T-helper 17 cell (primary cell): ENCODE results near the gene ZSCAN5A. TPM values are rescaled to one million over a fixed set of nuclear protein-coding genes. Genes with fewer than 3 reads are reported as not detected.
"Not testable (repeated sequence)": the region's sequence is repeated elsewhere in the genome, so short reads cannot be mapped to it uniquely, and the experiment has no call there.

ENCODE experiments used
- ATAC-seq: fragments of 150-1000 bp; cut with Tn5 transposase; 2 replicates; pipeline ENCODE4 v1.10.0; 2021; ENCODE audit warnings: mild to moderate bottlenecking, moderate library complexity
- DNase-seq, 3 donors: peaks; one replicate each; pipeline versions ENCODE4 v3.0.0 to v3.0.0-alpha.2; 2020 to 2021
- H3K9me3 ChIP-seq: one replicate; pipeline ENCODE4 v1.7.0; 2013; ENCODE audit warnings: low read length, mild to moderate bottlenecking; ENCODE audit not compliant: control insufficient read depth, poor library complexity, severe bottlenecking
- H3K27ac Mint-ChIP-seq: one replicate; pipeline ENCODE4 v1.8.0; 2022; ENCODE audit warnings: mild to moderate bottlenecking, moderate library complexity, mixed read lengths
- H3K27me3 Mint-ChIP-seq: one replicate; pipeline ENCODE4 v1.8.0; 2022; ENCODE audit warnings: mixed read lengths
- H3K36me3 Mint-ChIP-seq: one replicate; pipeline ENCODE4 v1.8.0; 2022; ENCODE audit warnings: low read depth, mixed read lengths
- H3K4me1 Mint-ChIP-seq: one replicate; pipeline ENCODE4 v1.8.0; 2022; ENCODE audit warnings: mild to moderate bottlenecking, mixed read lengths
- H3K4me3 Mint-ChIP-seq: one replicate; pipeline ENCODE4 v1.8.0; 2022; ENCODE audit warnings: mild to moderate bottlenecking, moderate library complexity, mixed read lengths
- total RNA-seq, 4 donors: library from RNA in 2 of 4; stranded (reverse) in 2 of 4; gene quantifications; one replicate each; pipeline ENCODE4 v1.2.3 and lab custom pipeline; 2022 to 2026

ZSCAN5A gene, protein sequence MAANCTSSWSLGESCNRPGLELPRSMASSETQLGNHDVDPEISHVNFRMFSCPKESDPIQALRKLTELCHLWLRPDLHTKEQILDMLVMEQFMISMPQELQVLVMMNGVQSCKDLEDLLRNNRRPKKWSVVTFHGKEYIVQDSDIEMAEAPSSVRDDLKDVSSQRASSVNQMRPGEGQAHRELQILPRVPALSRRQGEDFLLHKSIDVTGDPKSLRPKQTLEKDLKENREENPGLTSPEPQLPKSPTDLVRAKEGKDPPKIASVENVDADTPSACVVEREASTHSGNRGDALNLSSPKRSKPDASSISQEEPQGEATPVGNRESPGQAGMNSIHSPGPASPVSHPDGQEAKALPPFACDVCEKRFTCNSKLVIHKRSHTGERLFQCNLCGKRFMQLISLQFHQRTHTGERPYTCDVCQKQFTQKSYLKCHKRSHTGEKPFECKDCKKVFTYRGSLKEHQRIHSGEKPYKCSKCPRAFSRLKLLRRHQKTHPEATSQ
- total RNA-seq (10 to 100 TPM in 1 of 2 donors, 1 to 10 TPM in 1; 9.1 to 11.1 TPM), total RNA-seq (lab: John Stamatoyannopoulos, UW) (4.7 to 7.0 reads per million in 2 donors)

- no peaks in the 10 kb centered on the region for H3K9me3 ChIP-seq
- Mint-ChIP-seq H3K27me3 (no peaks in the 10 kb centered on the region), H3K4me3 (peak within 1 kb of the TSS; percentile 93), H3K27ac (peak within 1 kb of the TSS; percentile 97), H3K36me3 (no peaks in the 10 kb centered on the region), H3K4me1 (peaks cover 15% of the 10 kb centered on the region)
- DNase-seq (peak; percentile 94 to 96 (median 96)), ATAC-seq (peak; percentile 83)
Observed at GRCh38 chr19:56314381-56315076, at the start of gene ZSCAN5A. Gene ZSCAN5A, minus strand, starts transcription at chr19:56314839. Its CDS starts 89,793 bp downstream, at chr19:56225046.

DNA sequence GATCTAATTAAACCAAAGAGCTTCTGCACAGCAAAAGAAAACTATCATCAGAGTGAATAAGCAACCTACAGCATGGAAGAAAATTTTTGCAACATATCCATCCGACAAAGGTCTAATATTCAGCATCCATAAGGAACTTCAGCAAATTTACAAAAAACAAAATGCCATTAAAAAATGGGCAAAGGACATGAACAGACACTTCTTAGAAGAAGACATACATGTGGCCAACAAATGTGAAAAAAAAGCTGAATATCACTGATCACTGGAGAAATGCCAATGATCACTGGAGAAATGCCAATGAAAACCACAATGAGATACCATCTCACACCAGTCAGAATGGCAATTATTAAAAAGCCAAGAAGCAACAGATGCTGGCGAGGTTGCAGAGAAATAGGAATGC is 46.2 kb upstream of the ZSCAN5A start:
- no peaks in the 10 kb centered on the region for H3K27me3 Mint-ChIP-seq
- peaks cover 7% of the 10 kb centered on the region for H3K36me3 Mint-ChIP-seq
- no peak overlapping the region for H3K4me3 Mint-ChIP-seq
- ATAC-seq (no peak), DNase-seq (no peak)
- no peak overlapping the region for H3K27ac Mint-ChIP-seq
- peaks cover 8% of the 10 kb centered on the region for H3K9me3 ChIP-seq
- H3K4me1 Mint-ChIP-seq: no peaks in the 10 kb centered on the region

DNA sequence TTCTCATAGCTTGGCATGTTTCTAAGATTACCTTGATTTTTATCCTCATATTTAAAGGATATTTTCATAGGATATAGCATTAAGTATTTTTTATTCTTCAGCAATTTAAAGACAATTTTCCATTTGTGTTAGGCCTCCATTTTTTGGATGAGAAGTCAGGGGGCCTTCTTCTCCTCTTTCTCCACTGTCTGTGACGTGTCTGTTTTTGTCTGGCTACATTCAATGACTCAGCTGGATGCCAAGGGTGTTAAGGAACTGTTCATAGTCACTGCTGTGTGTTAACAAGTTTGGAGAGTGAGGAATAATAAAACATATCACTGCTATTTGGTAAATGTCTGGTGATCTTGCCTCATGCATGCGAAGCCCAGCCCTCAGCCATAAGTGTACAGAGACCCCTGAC is 42.3 kb upstream of the ZSCAN5A start:
- Mint-ChIP-seq H3K27me3 (peaks cover 15% of the 10 kb centered on the region), H3K4me3 (no peak overlapping the region), H3K4me1 (no peaks in the 10 kb centered on the region), H3K36me3 (peaks cover 7% of the 10 kb centered on the region), H3K27ac (no peak overlapping the region)
- DNase-seq (no peak), ATAC-seq (no peak)
- H3K9me3 ChIP-seq: peaks cover 3% of the 10 kb centered on the region

DNA sequence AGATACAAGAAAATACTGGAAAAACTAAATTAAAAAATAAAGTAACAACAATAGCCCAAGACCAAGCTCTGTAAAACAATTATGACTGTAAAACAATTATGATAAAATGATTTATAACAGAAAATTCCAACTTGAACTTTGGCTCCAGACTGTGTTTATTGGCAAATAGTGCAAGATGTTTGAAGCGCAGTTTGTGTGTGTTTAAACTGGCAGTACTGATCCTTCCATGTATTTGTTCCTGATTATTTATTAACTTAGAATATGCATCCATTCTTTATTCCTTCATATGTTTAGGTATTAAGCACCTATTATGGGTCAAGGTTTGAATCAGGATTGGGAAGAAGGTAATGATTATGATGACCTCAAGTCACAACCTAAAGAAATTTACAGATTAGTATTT is 40.9 kb upstream of the ZSCAN5A start:
- no peaks in the 10 kb centered on the region for H3K9me3 ChIP-seq
- H3K36me3 Mint-ChIP-seq: peaks cover 7% of the 10 kb centered on the region
- no peaks in the 10 kb centered on the region for H3K4me1 Mint-ChIP-seq
- peaks cover 16% of the 10 kb centered on the region for H3K27me3 Mint-ChIP-seq
- ATAC-seq (no peak), DNase-seq (no peak)
- no peak overlapping the region for H3K4me3 Mint-ChIP-seq
- H3K27ac Mint-ChIP-seq: no peak overlapping the region

DNA sequence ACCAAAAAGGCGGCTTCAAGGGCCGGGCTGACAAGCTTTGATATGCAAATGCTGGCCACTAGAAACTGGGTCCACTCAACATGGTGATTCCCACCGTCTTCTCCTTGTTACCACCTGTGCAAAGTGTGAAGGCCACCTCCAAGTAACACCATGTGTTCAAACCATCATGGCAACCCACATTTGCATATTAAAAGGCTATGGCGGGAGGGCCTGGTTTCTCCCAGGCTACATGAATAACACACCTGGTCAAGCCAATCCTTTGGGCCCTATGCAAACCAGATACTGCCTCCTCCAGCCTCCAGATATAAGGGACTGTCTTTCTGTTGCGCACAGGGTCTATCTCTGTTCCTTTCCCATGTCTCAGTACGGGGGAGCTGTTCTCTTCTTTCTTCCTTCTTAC is 36.6 kb upstream of the ZSCAN5A start:
- H3K4me1 Mint-ChIP-seq: no peaks in the 10 kb centered on the region
- no peaks in the 10 kb centered on the region for H3K36me3 Mint-ChIP-seq
- DNase-seq: no peak
- no peak for ATAC-seq
- no peak overlapping the region for H3K4me3 Mint-ChIP-seq
- no peaks in the 10 kb centered on the region for H3K9me3 ChIP-seq
- no peak overlapping the region for H3K27ac Mint-ChIP-seq
- H3K27me3 Mint-ChIP-seq: peaks cover 16% of the 10 kb centered on the region

GRCh38 chr19:56350416-56351045 is 35.9 kb upstream of the ZSCAN5A start:
- DNase-seq (peak in 1 of 3 donors; percentile 23), ATAC-seq (peak; percentile 44)
- no peaks in the 10 kb centered on the region for H3K4me1 Mint-ChIP-seq
- H3K4me3 Mint-ChIP-seq: no peak overlapping the region
- peaks cover 16% of the 10 kb centered on the region for H3K27me3 Mint-ChIP-seq
- H3K27ac Mint-ChIP-seq: no peak overlapping the region
- H3K36me3 Mint-ChIP-seq: no peaks in the 10 kb centered on the region
- H3K9me3 ChIP-seq: no peaks in the 10 kb centered on the region

DNA sequence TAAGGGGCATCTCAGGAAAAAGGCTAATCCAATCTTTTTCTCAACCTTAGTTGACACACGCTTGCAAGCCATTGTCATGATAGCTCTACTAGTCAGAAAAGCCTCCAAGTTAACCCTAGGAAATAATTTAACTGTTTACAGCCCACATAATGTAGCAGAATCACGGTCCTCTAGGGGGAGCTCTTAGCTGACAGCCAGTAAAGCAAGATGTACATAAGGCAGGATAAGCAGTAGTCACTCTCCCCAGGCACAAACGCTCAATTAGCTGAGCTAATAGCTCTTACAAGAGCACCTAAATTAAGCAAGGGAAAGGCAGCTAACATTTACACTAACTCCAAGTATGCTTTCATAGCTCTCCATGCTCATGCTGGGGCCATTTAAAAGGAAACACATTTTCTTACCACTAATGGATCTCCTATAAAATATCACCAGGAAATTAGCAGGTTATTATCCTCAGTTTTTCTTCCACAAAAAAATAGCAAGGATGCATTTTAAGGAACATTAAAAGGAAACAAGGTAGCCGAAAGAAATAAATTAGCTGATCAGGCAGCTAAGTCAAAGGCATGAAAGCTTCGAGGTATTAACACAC is 33.7 kb upstream of the ZSCAN5A start:
- no peaks in the 10 kb centered on the region for H3K4me1 Mint-ChIP-seq
- ATAC-seq (no peak), DNase-seq (no peak)
- H3K27ac Mint-ChIP-seq: no peak overlapping the region
- H3K36me3 Mint-ChIP-seq: no peaks in the 10 kb centered on the region
- no peaks in the 10 kb centered on the region for H3K9me3 ChIP-seq
- H3K27me3 Mint-ChIP-seq: peaks cover 10% of the 10 kb centered on the region
- no peak overlapping the region for H3K4me3 Mint-ChIP-seq

- Mint-ChIP-seq H3K27ac (no peak overlapping the region), H3K36me3 (no peaks in the 10 kb centered on the region), H3K4me3 (no peak overlapping the region), H3K4me1 (no peaks in the 10 kb centered on the region), H3K27me3 (peaks cover 4% of the 10 kb centered on the region)
- no peak for DNase-seq
- no peak for ATAC-seq
- H3K9me3 ChIP-seq: no peaks in the 10 kb centered on the region
Observed at GRCh38 chr19:56347163-56347778, 32.6 kb upstream of the ZSCAN5A start.

DNA sequence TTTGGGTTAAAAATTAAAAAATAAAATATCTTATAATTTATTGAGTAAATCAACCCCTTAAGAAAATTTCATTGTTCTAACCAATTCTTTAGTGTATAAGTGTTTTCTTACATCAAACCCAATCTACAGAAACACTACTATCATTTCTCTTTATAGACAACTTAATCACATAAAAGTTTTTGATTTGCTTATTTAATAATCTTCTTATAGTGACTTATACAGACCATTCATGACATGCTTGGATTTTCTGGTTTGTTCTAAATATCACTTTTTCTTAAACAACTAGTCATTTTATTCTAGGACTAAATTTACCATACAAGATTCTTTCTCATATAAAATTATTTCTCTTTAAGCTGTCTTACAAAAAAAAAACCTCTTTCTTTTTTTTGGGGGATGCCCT is 27.3 kb upstream of the ZSCAN5A start:
- H3K4me3 Mint-ChIP-seq: no peak overlapping the region
- ATAC-seq (no peak), DNase-seq (no peak)
- H3K4me1 Mint-ChIP-seq: no peaks in the 10 kb centered on the region
- H3K9me3 ChIP-seq: no peaks in the 10 kb centered on the region
- no peaks in the 10 kb centered on the region for H3K36me3 Mint-ChIP-seq
- H3K27me3 Mint-ChIP-seq: peaks cover 20% of the 10 kb centered on the region
- H3K27ac Mint-ChIP-seq: no peak overlapping the region

DNA sequence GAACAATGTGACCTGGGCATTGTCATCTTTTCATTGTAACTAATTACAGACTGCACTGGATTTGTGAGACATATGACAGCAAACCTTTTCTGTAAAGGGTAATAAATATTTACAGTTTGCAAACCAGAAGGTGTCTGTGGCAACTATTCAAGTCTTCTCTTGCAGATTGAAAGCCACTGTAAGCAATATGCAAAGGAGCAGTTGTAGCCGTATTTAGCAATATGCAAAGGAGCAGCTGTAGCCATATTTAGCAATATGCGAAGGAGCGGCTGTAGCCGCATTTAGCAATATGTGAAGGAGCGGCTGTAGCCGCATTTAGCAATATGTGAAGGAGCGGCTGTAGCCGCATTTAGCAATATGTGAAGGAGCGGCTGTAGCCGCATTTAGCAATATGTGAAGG is 24.4 kb upstream of the ZSCAN5A start:
- not testable (repeated sequence) for DNase-seq, H3K27ac Mint-ChIP-seq, H3K4me1 Mint-ChIP-seq, H3K36me3 Mint-ChIP-seq, H3K9me3 ChIP-seq, H3K4me3 Mint-ChIP-seq, ATAC-seq
- H3K27me3 Mint-ChIP-seq: peaks cover 20% of the 10 kb centered on the region

GRCh38 chr19:56337077-56337476 is 22.4 kb upstream of the ZSCAN5A start:
- not testable (repeated sequence) for DNase-seq, H3K9me3 ChIP-seq, H3K27ac Mint-ChIP-seq, H3K36me3 Mint-ChIP-seq, ATAC-seq, H3K4me3 Mint-ChIP-seq, H3K4me1 Mint-ChIP-seq
- peaks cover 27% of the 10 kb centered on the region for H3K27me3 Mint-ChIP-seq

DNA sequence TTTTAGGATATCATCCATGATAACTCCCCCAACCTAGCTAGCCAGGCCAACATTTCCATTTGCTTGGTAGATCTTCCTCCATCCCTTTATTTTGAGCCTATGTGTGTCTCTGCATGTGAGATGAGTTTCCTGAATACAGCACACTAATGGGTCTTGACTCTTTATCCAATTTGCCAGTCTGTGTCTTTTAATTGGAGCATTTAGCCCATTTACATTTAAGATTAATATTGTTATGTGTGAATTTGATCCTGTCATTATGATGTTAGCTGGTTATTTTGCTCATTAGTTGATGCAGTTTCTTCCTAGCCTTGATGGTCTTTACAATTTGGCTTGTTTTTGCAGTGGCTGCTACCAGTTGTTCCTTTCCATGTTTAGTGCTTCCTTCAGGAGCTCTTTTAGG is 20.7 kb upstream of the ZSCAN5A start:
- not testable (repeated sequence) for H3K27ac Mint-ChIP-seq, DNase-seq, H3K9me3 ChIP-seq, H3K4me1 Mint-ChIP-seq, H3K36me3 Mint-ChIP-seq, H3K4me3 Mint-ChIP-seq, ATAC-seq
- H3K27me3 Mint-ChIP-seq: peaks cover 22% of the 10 kb centered on the region
